ENCODE measurements around the gene RFX4. TPM values are rescaled to one million over a fixed set of nuclear protein-coding genes. Genes with fewer than 3 reads are reported as not detected.
"Not testable (repeated sequence)": the region's sequence is repeated elsewhere in the genome, so short reads cannot be mapped to it uniquely, and the experiment has no call there.

Gene RFX4
- polyA plus RNA-seq, 4 donors, result 0.12 TPM; not detected in 3

DNA sequence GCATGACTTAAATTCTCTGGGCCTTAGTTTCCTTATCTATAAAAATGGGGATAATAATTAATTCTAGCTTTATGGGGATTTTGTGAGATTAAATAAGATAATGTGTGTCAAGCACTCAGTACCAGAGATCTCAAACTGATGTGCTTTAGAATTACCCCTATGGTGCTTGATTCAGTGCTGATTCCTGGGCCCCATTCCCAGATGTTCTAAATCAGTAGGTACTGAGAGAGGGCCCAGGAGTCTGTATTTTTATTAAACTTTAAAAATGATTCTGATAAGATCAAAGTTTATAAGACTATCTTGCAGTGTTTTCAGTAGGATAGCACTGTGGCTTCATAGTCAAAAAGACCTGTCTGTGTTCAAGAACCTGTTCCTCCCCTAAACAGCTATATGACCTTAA is 102.6 kb downstream of the RFX4 start:
- no peak for DNase-seq (ENCODE audit: low read depth in 4 of 4, low spot score in 3 of 4)

DNA sequence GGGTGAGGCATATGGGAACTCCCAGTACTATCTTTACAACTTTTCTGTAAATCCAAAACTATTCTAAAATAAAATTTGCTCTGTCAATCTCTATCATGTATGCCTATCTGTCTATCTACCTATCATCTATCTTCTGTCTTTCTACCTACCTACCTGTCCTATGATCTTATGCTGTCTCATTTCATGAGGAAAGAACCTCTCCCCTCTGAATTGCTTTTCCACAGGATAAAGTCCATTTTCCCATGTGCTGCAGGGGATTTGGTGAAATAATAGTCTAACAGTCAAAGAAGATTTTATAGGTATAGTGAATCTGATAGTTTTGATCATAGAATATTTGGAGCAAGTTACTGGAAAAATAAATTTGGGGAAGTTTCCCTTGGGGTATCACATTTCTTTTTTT is 104.9 kb downstream of the RFX4 start:
- no peak for DNase-seq (ENCODE audit: low read depth in 4 of 4, low spot score in 3 of 4)

DNA sequence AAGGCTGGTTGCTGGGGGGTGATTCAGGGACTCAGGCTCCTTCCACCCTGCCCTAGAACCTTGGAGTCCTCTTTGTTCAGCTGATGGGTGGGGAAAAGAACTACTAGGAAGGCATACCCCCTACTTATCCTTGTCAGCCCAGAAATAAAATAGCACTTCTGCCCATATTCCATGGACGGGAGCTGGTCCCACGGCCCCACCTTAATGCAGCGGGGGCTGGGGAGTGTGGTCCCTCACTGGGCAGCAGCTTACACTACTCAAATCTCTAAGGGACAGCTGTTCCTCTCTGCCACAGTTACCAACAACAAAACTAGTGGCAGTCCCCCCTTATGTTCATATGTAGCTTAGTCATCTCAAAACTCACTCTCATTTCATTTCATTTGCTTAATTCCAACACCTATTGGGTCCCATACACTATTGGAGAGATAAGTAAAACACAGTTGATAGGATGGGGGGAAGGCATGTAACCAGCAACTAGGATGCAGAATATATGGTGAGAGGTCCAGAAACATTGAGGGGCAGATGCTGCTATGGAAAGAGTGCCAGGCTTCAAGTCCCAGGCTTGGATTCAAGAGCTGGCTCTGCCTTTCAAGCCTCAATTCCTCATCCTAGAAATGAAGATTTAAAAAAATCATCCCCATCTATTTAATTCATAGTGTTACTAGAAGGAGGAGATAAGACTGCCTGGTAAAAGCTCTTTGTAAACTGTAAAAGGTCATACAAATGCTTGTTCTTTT is 107.9 kb downstream of the RFX4 start:
- DNase-seq (ENCODE audit: low read depth in 4 of 4, low spot score in 3 of 4), result no peak

DNA sequence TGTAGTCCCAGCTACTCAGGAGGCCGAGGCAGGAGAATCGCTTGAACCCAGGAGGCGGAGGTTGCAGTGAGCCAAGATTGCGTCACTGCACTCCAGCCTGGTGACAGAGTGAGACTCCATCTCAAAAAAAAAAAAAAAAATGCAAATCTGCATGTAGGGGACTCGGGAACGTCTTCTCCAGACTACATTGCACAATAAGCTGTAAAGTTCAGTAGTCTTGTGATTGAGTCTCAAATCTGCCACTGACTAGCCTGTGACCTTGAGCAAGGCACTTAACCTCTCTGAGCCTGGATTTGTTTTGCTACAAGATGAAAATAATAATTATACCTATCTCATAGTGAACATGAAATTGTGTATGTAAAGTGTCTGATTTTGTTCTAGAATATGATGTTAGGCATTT is 109.2 kb downstream of the RFX4 start:
- not testable (repeated sequence) for DNase-seq (ENCODE audit: low read depth in 4 of 4, low spot score in 3 of 4)

DNA sequence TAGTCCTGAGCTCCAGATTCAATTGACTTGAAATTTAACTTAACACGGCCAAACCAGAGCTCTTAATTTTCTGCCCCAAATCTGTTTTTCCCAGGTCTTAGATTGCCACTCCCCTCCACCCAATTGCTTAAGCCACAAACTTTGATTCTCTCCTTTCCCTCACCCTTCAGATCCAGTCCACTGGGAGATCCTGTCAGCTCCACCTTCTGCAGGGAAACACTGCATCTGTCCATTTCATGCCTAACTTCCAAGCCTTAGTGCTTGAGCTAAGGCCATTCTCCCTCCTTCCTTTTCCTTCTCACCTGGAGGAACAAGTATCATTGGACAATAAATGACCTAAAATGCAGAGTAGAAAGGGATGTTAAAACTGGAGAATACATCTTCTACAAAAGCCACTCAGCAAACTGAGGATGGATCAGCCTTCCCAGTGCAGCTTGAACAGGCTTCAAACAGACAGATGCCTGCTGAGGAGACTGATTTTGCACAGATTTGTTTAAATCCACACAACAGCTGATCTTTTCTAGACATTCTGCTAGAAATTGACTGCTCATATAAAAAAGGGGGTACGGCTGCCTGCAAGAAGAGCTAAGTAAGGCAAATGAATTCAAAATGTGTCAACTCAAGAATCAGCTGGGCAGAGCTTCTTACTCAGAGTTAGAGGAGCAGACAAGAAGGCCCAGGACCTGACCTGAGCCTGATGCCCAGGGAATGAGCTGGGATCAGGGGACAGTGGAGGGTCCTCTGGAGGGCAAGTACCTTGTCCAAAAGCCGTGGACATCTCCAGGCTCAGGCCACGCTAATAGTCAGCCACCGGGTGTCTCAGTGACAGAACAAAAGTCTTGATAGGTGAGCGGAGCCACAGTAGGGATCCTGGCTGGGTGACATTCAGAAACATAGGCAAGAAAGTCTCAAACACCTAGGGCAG is 110.4 kb downstream of the RFX4 start:
- no peak for DNase-seq (ENCODE audit: low read depth in 4 of 4, low spot score in 3 of 4)

DNA sequence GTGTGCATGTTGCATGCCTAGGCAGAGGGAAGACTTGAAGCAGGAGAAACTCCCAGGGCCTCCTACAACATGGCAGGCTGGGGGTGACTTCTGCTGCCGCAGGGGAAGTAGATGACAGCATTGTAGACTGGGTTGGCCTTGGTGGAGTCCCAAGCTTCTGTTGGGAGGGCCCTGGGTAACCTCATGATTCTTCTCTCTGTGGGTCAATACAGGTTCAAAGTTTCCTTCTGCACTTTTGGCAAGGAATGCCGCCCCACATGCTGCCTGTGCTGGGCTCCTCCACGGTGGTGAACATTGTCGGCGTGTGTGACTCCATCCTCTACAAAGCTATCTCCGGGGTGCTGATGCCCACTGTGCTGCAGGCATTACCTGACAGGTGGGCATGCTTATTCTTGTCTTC is 113.3 kb downstream of the RFX4 start:
- no peak for DNase-seq (ENCODE audit: low read depth in 4 of 4, low spot score in 3 of 4)

DNA sequence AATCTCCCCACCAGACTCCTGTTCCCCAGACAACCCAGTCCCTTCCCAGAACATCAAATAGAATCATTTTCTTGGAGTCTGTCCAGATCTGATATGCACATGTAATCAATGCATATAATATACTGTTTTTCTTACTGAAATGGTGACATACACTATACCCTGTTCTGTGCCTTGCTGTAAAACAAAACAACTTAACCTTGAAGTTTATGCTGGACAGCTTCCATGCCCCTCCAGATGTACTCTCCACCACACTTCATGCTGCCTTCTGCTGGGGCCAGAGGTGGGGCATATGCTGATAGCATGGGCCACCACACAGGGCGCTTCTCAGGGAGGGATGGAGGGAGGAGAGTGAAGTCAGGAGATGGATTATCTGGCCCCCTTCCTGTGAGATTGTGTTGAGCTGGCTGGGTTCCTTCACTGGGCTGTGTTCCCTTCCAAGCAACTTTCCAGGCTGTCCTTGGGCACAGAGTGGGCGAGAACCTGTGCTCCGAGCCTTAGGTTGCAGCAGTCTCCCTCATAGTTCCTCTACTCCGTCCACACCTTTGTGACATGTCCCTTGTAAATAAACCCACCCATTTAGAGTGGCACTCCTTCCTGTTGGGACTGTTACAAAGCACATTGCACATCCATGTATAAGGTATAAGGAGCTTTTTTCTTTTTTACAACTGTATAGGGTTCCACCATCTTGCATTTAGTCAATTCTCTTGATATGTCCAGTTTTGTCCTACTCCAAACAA is 114.0 kb downstream of the RFX4 start:
- no peak for DNase-seq (ENCODE audit: low read depth in 4 of 4, low spot score in 3 of 4)

DNA sequence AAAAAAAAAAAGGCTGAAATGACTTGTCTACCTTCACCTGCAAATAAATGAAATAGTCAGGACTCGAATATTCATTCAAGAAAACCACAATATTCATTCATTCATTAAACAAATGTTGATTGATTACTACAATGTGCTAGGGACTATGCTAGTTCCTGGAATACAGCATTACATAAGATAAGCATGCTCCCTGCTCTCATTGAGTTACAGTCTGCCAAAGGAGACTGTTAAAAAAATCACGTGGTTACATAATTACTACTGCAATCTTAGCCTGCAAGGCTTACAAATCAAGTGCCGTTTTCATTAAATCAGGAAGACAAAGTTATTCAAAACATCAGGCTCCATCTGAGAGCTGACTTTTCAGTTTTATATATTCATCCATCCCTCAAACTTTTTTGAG is 121.3 kb downstream of the RFX4 start:
- DNase-seq (ENCODE audit: low read depth in 4 of 4, low spot score in 3 of 4), result no peak

DNA sequence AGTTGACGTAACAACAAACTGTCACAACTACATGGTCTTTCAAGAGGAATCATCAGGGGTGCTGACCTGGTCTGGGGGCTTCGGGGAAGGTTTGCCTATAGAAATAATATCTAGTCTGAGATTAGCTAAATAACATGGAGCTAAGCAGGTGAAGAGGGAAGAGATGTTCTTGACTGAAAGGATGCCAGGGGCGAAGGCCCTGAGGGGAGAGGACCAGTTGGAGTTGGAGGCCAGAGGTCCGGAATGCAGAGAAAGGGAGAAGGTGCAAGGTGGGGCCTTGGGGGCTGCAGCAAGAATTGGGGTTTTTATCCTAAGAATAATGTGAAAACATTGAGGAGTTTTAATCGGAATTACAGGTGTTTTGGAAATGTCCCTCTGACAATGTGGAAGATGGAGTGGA is 123.2 kb downstream of the RFX4 start:
- DNase-seq (ENCODE audit: low read depth in 4 of 4, low spot score in 3 of 4), result no peak

DNA sequence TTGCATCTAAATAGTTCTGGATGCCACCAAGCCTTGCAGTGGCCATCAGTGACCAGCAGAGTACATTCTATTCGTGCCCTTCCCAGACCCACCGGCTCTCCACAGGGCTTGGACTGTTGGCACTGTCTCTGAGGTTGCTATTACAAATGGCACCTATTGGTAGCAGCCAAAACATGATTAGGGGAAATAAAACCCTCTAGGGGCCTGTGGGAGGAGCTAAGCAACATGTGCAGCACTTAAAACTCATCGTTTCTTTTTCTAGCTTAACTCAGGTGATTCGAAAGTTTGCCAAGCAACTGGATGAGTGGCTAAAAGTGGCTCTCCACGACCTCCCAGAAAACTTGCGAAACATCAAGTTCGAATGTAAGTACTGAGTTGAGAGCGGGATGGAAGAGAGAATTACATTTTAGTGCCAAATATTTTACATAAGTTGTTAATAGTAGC is 126.3 kb downstream of the RFX4 start:
- no peak for DNase-seq (ENCODE audit: low read depth in 4 of 4, low spot score in 3 of 4)

DNA sequence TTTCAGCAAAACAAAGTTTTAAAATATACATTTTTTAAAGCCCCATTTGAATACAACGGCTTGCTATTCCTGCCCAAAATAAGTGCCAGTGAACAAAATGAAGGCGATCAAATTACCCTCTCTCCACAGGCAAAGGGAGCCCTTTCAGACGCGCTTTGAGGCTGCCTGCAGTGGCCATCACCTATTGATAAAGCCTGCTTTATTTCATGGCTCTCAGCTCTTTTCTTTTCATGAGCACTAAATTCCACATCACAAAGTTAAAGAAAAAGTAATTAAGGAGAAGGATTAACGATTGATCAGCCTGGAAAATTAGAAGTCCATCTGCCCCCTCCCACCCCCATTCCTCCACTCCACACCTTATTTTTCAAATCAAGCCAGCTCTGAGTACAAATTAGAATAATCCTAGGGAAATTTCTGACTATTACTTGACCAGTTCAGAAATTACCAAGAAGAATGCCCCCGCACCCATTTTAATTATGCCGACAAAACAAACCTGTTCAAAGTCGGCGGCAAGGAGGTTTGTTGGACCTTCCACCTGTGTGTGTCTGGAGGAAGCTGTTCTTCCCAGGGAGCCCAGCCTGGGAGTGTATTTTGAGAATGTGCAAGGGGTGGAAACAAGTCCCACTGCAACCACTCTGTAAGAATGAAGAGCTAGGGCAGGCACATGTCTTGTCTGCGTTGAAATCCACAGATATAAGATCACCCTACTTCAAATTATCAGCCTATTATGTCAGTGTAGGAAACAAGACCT is 127.5 kb downstream of the RFX4 start:
- DNase-seq (ENCODE audit: low read depth in 4 of 4, low spot score in 3 of 4), result no peak

DNA sequence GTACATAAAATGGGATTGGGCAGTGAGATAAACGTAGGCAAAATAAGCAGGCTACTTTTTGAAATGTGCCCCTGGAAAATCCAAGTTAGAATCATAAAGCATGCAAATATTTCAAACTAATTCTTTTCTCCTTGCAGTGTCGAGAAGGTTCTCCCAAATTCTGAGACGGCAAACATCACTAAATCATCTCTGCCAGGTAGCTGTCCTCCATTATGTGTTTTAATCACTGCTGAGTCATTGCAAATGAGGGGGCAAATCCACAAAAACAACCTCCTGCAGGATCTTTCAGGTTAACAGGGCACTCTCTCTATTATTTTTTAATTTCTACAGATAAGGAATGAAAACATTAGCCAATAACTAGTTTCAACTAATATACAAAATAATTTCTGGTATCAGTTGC is 128.5 kb downstream of the RFX4 start:
- no peak for DNase-seq (ENCODE audit: low read depth in 4 of 4, low spot score in 3 of 4)

DNA sequence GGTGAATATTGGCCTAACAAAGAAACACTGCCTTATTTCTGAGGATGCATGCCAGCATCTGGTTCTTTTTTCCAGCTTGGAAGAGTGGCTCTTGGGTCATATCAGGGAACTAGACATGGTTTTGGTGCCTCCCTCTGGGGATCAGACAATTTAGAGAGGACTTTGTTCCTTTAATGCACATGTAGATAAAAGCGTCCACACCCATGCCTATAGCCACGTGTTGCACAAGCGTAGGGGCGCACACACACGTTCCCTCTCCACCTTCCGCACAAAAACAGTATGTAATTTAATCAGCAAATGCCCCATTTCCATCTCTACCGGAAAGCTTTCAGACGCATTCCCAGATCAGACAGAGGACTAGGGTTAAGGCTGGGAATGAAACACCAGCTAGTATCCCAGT is 130.0 kb downstream of the RFX4 start:
- no peak for DNase-seq (ENCODE audit: low read depth in 4 of 4, low spot score in 3 of 4)

DNA sequence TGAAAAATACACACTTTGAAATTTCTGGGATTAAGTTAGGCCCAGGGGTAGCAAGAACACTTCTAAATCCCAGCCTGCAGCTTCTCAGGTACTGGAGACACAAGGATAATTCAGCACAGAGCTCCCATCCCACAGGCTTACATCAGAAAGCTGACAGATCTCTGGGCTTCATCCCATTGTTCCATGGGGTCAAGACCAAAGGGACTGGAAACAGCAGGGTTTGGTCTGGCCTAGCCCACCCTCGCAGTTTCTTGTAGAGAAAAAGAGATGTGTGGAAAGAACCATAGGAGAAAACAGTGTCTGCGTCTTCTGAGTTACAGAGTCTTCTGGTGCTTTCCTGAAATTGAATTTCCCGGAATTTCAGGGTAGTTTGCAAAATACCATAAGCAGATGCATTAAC is 132.1 kb downstream of the RFX4 start:
- no peak for DNase-seq (ENCODE audit: low read depth in 4 of 4, low spot score in 3 of 4)

DNA sequence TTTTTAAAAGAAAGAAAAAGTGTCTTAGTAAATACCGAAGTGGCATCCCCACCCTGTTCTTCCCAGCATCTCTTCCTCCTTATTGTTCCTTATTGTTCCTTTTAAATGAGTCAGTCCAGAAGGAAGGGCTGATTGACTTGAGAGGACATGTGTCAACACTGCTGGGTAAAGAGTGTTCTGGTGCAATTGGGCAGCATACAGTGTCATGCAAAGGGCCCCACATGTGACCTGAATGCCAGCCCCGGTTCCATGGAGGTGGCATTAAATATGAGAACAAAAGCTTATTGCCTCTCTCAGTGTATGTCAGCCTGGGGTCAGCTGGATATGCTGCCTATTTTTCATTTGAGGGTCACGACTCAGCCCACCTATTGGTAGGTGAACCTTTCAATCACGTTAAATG is 132.8 kb downstream of the RFX4 start:
- no peak for DNase-seq (ENCODE audit: low read depth in 4 of 4, low spot score in 3 of 4)

DNA sequence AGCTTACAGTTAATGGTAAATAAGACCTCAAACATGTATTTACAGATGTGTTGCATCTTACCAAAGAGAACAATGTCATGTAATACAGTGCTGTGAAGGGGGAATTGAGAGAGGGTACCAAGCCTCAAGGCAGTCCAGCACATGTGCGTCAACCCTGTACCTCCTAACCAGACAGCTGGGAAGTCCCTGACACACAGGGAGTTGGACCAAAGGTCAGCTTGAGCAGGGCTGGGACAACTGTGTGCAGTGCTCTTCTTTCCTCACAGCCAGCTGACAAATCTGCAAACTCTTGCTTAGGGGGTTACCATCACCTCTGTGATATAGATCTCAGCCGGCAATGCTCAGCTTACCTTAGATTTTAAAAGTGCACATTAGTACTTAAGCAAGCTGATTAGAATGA is 134.9 kb downstream of the RFX4 start:
- DNase-seq (ENCODE audit: low read depth in 4 of 4, low spot score in 3 of 4), result no peak

DNA sequence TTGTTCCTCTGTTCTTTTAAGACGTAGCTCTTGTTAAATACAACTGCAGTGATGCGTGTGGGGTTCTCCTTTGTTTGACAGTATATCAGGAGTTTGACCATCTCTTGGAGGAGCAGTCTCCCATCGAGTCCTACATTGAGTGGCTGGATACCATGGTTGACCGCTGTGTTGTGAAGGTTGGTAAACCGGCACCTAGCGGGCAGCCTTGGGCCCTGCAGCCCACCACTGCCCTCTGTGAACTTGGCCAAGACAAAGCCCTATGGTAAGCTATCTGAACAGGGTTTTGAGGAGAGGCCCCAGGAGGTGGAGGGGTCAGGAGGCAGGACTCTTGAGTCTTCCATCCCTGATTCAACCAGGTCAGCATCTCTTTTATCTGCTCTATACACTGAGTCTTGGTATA is 137.1 kb downstream of the RFX4 start:
- DNase-seq (ENCODE audit: low read depth in 4 of 4, low spot score in 3 of 4), result no peak

DNA sequence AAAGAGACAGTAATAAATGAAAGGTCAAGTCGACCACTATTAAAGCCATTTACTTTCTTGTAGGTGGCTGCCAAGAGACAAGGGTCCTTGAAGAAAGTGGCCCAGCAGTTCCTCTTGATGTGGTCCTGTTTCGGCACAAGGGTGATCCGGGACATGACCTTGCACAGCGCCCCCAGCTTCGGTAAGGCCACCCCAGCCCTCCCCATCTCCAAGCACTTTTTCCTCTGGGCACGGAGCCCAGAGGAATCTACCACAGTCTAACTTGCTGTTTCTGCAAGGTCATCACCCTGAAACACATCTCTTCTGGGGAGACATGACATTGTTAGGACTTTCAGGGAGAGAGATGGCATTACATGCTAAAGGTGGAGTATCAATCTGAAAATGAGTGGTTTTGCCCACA is 137.9 kb downstream of the RFX4 start:
- no peak for DNase-seq (ENCODE audit: low read depth in 4 of 4, low spot score in 3 of 4)

DNA sequence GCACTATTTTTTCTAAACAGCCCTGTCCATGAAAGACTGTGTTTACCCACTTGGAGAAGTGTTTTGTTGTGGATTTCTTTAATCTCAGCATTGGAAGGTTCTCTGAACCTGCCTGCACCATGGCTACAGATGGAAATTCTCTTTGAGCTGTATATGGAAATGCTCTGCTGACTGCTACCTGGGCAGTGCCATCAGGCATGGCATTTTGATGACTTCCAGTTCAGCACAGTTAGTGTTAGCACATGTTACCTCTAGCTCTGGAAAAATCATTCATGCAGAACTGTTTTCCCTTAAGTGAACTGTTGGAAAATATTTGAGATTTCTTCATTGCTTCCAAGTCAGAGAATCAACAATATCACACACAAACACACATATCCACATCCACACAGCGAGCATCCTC is 139.1 kb downstream of the RFX4 start:
- no peak for DNase-seq (ENCODE audit: low read depth in 4 of 4, low spot score in 3 of 4)

DNA sequence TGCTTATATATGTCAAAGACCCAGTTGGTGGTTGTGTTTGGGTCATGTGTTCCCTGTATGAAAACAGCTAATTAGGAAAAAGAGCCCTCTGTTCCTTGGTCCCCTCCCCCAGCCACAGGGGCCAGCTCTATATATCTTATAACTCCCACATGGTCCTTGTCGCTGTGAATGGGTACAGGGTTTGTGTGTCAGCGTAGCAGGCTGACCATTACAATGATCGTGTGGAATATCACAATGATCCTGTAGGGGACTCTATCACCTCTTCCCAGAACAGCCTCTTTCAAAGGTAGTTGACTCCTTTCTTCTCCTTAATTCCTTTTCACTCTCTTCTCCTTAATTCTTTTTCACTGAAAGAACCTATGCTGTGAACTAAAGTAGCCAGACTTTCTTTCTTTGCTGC is 140.0 kb downstream of the RFX4 start:
- DNase-seq (ENCODE audit: low read depth in 4 of 4, low spot score in 3 of 4), result no peak

DNA sequence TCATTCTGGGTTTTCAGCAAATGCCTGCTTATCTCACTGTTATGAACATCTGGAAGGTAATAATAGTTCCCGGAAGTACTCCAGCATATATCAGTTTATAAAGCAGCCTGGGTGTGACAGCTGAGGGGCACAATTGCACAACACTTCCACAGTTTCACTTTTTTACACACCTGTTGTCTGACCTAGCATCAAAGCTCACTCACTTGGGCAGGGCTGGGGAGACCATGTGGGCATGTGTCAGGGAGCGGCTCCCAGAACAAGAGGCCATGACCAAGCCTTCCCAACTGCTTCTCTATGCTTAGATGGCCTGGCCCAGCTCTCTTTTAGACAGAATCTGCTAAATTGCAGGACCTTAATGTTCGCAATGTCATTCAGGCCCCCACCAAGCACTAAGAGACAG is 140.6 kb downstream of the RFX4 start:
- no peak for DNase-seq (ENCODE audit: low read depth in 4 of 4, low spot score in 3 of 4)

Measured in right renal pelvis (tissue), 4 donors.